HEK293 (cell line): ENCODE results near the gene TWSG1.

Experiments
- CTCF ChIA-PET: fragments of 350-600 bp; formaldehyde crosslinking; extraction: SDS; loops from one replicate; lab custom pipeline; 2021; ENCODE audit warnings: antibody characterized with exemption; lab: Yijun Ruan, JAX
- POLR2A ChIA-PET: fragments of 300-600 bp; formaldehyde crosslinking; extraction: SDS; loops from one replicate; lab custom pipeline; 2020; ENCODE audit warnings: antibody characterized with exemption, inconsistent platforms; lab: Yijun Ruan, JAX
- H3K27ac ChIP-seq: fragments of 200-500 bp; sonication (Bioruptor generic); 2 replicates; pipeline ENCODE4 v1.5.1; 2014; ENCODE audit warnings: low read depth, low read length, control low read depth, inconsistent platforms; ENCODE audit errors: extremely low read depth
- H3K36me3 ChIP-seq, 2 experiments: fragments of 200-500 bp in 1 of 2; sonication (Bioruptor generic) in 1 of 2; 1 replicate in 1 of 2; 2 replicates in 1 of 2; pipeline ENCODE4 v1.5.1; 2014 to 2017; ENCODE audit warnings: inconsistent platforms in 2 of 2, low read length in 2 of 2; ENCODE audit not compliant: control insufficient read depth in 2 of 2, insufficient read depth in 1 of 2
- H3K4me1 ChIP-seq: fragments of 200-500 bp; sonication (Bioruptor generic); 2 replicates; pipeline ENCODE4 v1.5.1; 2014; ENCODE audit warnings: mild to moderate bottlenecking, low read length, inconsistent platforms; ENCODE audit not compliant: control insufficient read depth, insufficient read depth
- H3K4me3 ChIP-seq: 2 replicates; pipeline ENCODE4 v1.5.1; 2011; ENCODE audit warnings: low read depth, mild to moderate bottlenecking, control low read depth, low read length, moderate library complexity
- H3K9me3 ChIP-seq: fragments of 200-500 bp; sonication (Bioruptor generic); 2 replicates; pipeline ENCODE4 v1.5.1; 2014; ENCODE audit warnings: low read depth, low read length, inconsistent platforms; ENCODE audit not compliant: control insufficient read depth, insufficient read depth
- AEBP2 ChIP-seq: fragments of 450-650 bp; formaldehyde crosslinking; IDR thresholded peaks from 2 replicates; pipeline ENCODE4 v1.5.1; 2016; ENCODE audit warnings: missing biosample characterization, missing genetic modification characterization, borderline replicate concordance
- GFI1B ChIP-seq: fragments of 450-650 bp; formaldehyde crosslinking; IDR thresholded peaks from 2 replicates; pipeline ENCODE4 v1.5.1; 2016; ENCODE audit warnings: missing biosample characterization, missing genetic modification characterization
- IKZF3 ChIP-seq: fragments of 450-650 bp; IDR thresholded peaks from 2 replicates; pipeline ENCODE4 v1.5.0; 2018; ENCODE audit warnings: missing biosample characterization, mild to moderate bottlenecking, missing genetic modification characterization, moderate library complexity
- KLF7 ChIP-seq: fragments of 450-650 bp; formaldehyde crosslinking; IDR thresholded peaks from 2 replicates; pipeline ENCODE4 v1.5.1; 2016; ENCODE audit warnings: missing biosample characterization, missing genetic modification characterization, borderline replicate concordance
- PRDM10 ChIP-seq: fragments of 450-650 bp; formaldehyde crosslinking; IDR thresholded peaks from 2 replicates; pipeline ENCODE4 v1.5.1; 2016; ENCODE audit warnings: missing biosample characterization, missing genetic modification characterization
- YY1 ChIP-seq: fragments of 450-650 bp; formaldehyde crosslinking; IDR thresholded peaks from 2 replicates; pipeline ENCODE4 v1.5.1; 2018; ENCODE audit warnings: missing biosample characterization, missing genetic modification characterization
- ZBTB20 ChIP-seq: fragments of 450-650 bp; formaldehyde crosslinking; IDR thresholded peaks from 2 replicates; pipeline ENCODE4 v1.5.1; 2016; ENCODE audit warnings: missing biosample characterization, missing genetic modification characterization
- ZBTB49 ChIP-seq: fragments of 450-650 bp; formaldehyde crosslinking; IDR thresholded peaks from 2 replicates; pipeline ENCODE4 v1.5.1; 2016; ENCODE audit warnings: missing biosample characterization, missing genetic modification characterization, low read depth
- ZNF140 ChIP-seq: fragments of 450-650 bp; formaldehyde crosslinking; IDR thresholded peaks from 2 replicates; pipeline ENCODE4 v1.5.1; 2016; ENCODE audit warnings: missing biosample characterization, missing genetic modification characterization
- ZNF211 ChIP-seq: fragments of 450-650 bp; formaldehyde crosslinking; IDR thresholded peaks from 2 replicates; pipeline ENCODE4 v1.5.1; 2016; ENCODE audit warnings: low read depth, missing biosample characterization, missing genetic modification characterization
- ZNF223 ChIP-seq: fragments of 450-650 bp; formaldehyde crosslinking; IDR thresholded peaks from 2 replicates; pipeline ENCODE4 v1.5.1; 2016; ENCODE audit warnings: missing biosample characterization, missing genetic modification characterization
- ZNF23 ChIP-seq: fragments of 450-650 bp; formaldehyde crosslinking; IDR thresholded peaks from 2 replicates; pipeline ENCODE4 v1.5.1; 2016; ENCODE audit warnings: missing biosample characterization, missing genetic modification characterization, borderline replicate concordance
- ZNF366 ChIP-seq: fragments of 450-650 bp; formaldehyde crosslinking; conservative IDR thresholded peaks from 2 replicates; pipeline ENCODE4 v1.5.1; 2016; ENCODE audit warnings: missing biosample characterization, missing genetic modification characterization
- ZNF394 ChIP-seq: fragments of 450-650 bp; formaldehyde crosslinking; IDR thresholded peaks from 2 replicates; pipeline ENCODE4 v1.5.1; 2016; ENCODE audit warnings: missing biosample characterization, missing genetic modification characterization, mild to moderate bottlenecking, moderate library complexity, borderline replicate concordance
- ZNF521 ChIP-seq: fragments of 450-650 bp; formaldehyde crosslinking; IDR thresholded peaks from 2 replicates; pipeline ENCODE4 v1.5.1; 2017; ENCODE audit warnings: missing biosample characterization, mild to moderate bottlenecking, missing genetic modification characterization
- ZNF624 ChIP-seq: fragments of 450-650 bp; formaldehyde crosslinking; IDR thresholded peaks from 2 replicates; pipeline ENCODE4 v1.5.1; 2017; ENCODE audit warnings: missing biosample characterization, missing genetic modification characterization
- ZNF658 ChIP-seq: fragments of 450-650 bp; formaldehyde crosslinking; IDR thresholded peaks from 2 replicates; pipeline ENCODE4; 2016; ENCODE audit warnings: missing biosample characterization, missing genetic modification characterization
- ZNF664 ChIP-seq: fragments of 450-650 bp; formaldehyde crosslinking; IDR thresholded peaks from 2 replicates; pipeline ENCODE4 v1.5.1; 2016; ENCODE audit warnings: missing biosample characterization, missing genetic modification characterization
- ZNF792 ChIP-seq: fragments of 450-650 bp; formaldehyde crosslinking; IDR thresholded peaks from 2 replicates; pipeline ENCODE4 v1.5.1; 2016; ENCODE audit warnings: missing biosample characterization, missing genetic modification characterization
- ZSCAN23 ChIP-seq: fragments of 450-650 bp; formaldehyde crosslinking; IDR thresholded peaks from 2 replicates; pipeline ENCODE4 v1.5.1; 2016; ENCODE audit warnings: missing biosample characterization, missing genetic modification characterization
- ZXDB ChIP-seq: fragments of 450-650 bp; formaldehyde crosslinking; IDR thresholded peaks from 2 replicates; pipeline ENCODE4 v1.5.1; 2016; ENCODE audit warnings: missing biosample characterization, missing genetic modification characterization
- TF ChIP-seq, protein P1 (sequence below): fragments of 450-650 bp; formaldehyde crosslinking; IDR thresholded peaks from 2 replicates; pipeline ENCODE4 v1.5.1; 2016; ENCODE audit warnings: missing biosample characterization, missing genetic modification characterization
- TF ChIP-seq, protein P2 (sequence below): fragments of 450-650 bp; formaldehyde crosslinking; IDR thresholded peaks from 2 replicates; pipeline ENCODE4 v1.5.1; 2016; ENCODE audit warnings: missing biosample characterization, missing genetic modification characterization

TWSG1 gene

GRCh38 chr18:9330419-9330818 lies 4.2 kb upstream of the TWSG1 start:
- H3K4me3 ChIP-seq, result no peak overlapping the region
- no peaks in the 10 kb centered on the region for H3K4me1 ChIP-seq
- TF ChIP-seq AEBP2 (tag by site-specific recombination) (no peak), ZNF521 (tag by site-specific recombination) (no peak), ZNF394 (no peak), ZBTB20 (tag by site-specific recombination) (no peak), ZBTB49 (no peak), ZNF624 (tag by site-specific recombination) (no peak), ZXDB (tag by site-specific recombination) (no peak), ZNF211 (tag by site-specific recombination) (no peak), ZNF140 (tag by site-specific recombination) (no peak), ZNF664 (tag by site-specific recombination) (no peak), YY1 (tag by site-specific recombination) (no peak), ZNF658 (tag by site-specific recombination) (no peak)
- H3K9me3 ChIP-seq, result no peaks in the 10 kb centered on the region
- ChIA-PET POLR2A (no interaction called here), CTCF (interaction anchor here (0.7 to 1.0 kb wide), 2 partner anchors 8 to 187 kb away, joined by 3 read pairs; no protein-coding TSS in a partner anchor)
- no peaks in the 10 kb centered on the region for H3K36me3 ChIP-seq
- no peak overlapping the region for H3K27ac ChIP-seq

DNA sequence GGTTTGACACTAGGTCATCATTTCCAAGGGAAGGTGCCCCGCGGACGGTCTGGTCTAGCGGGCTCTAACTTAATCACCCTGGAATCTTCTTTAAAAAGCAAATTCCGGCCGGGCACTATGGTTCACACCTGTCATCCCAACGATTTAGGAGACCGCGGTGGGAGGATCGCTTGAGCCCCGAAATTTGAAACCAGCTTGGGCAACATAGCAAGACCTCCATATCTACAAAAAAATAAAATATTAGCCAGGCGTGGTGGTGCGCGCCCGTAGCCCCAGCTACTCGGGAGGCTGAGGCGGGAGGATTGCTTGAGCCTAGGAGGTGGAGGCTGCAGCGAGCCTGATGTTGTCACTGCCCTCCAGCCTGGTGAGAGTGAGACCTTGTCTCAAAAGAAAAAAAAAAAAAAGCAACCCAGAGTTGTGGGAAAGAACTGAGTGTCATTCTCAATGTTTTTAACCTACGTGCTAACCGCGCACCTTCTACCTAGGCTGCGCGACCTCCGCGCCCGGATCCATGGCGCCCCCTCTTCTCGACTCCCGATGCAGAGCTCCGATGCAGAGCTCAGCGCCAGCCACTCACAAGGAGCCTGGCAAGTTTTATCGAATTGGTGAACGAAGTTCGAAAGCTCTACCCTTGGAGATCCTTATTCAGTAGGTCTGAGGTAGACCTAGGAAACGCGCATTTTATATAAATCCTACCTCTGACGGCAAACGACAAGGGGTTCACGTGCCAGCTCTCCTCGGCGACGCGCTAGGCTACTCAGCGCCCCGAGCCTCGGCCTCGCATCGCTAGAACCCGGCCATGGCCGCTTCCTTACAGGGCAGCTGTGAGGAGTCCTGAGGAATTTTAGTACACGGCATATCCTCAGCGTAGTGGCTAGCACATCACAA lies 888 bp upstream of the TWSG1 start:
- Histone ChIP-seq H3K4me1 (no peaks in the 10 kb centered on the region), H3K36me3 (peaks cover 3 to 18% of the 10 kb centered on the region in 2 experiments), H3K27ac (no peak overlapping the region), H3K4me3 (peak overlapping the region; percentile 52), H3K9me3 (no peaks in the 10 kb centered on the region)
- ChIA-PET CTCF (interaction anchor here (0.5 to 1.4 kb wide), 4 partner anchors 247 to 712 kb away, joined by 3 to 5 read pairs (median 4); no protein-coding TSS in a partner anchor), POLR2A (interaction anchor here (0.6 to 2.2 kb wide), 20 partner anchors 9 to 733 kb away, joined by 3 to 10 read pairs (median 3); partner anchors contain the start of genes RALBP1 and VAPA)
- TF ChIP-seq ZNF792 (tag by site-specific recombination), result 0 out of 2 replicates have a peak, but pooled peaks have one; percentile 28
- no peak for TF ChIP-seq ZNF366 (tag by site-specific recombination)
- TF ChIP-seq IKZF3, result no peak
- TF ChIP-seq, protein P1, sequence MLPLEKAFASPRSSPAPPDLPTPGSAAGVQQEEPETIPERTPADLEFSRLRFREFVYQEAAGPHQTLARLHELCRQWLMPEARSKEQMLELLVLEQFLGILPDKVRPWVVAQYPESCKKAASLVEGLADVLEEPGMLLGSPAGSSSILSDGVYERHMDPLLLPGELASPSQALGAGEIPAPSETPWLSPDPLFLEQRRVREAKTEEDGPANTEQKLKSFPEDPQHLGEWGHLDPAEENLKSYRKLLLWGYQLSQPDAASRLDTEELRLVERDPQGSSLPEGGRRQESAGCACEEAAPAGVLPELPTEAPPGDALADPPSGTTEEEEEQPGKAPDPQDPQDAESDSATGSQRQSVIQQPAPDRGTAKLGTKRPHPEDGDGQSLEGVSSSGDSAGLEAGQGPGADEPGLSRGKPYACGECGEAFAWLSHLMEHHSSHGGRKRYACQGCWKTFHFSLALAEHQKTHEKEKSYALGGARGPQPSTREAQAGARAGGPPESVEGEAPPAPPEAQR, result 0 out of 2 replicates have a peak, but pooled peaks have one; percentile 11
- TF ChIP-seq ZNF223 (tag by site-specific recombination), result no peak
- TF ChIP-seq GFI1B, result no peak
- no peak; the same call in 1 of the 2 replicates for TF ChIP-seq KLF7 (tag by site-specific recombination)
- TF ChIP-seq ZXDB (tag by site-specific recombination), result 0 out of 2 replicates have a peak, but pooled peaks have one; percentile 43
- no peak for TF ChIP-seq ZSCAN23 (tag by site-specific recombination)
- TF ChIP-seq PRDM10 (tag by site-specific recombination), result peak; percentile 93
- TF ChIP-seq, protein P2, sequence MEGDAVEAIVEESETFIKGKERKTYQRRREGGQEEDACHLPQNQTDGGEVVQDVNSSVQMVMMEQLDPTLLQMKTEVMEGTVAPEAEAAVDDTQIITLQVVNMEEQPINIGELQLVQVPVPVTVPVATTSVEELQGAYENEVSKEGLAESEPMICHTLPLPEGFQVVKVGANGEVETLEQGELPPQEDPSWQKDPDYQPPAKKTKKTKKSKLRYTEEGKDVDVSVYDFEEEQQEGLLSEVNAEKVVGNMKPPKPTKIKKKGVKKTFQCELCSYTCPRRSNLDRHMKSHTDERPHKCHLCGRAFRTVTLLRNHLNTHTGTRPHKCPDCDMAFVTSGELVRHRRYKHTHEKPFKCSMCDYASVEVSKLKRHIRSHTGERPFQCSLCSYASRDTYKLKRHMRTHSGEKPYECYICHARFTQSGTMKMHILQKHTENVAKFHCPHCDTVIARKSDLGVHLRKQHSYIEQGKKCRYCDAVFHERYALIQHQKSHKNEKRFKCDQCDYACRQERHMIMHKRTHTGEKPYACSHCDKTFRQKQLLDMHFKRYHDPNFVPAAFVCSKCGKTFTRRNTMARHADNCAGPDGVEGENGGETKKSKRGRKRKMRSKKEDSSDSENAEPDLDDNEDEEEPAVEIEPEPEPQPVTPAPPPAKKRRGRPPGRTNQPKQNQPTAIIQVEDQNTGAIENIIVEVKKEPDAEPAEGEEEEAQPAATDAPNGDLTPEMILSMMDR (tag by site-specific recombination), result peak; percentile 31; the same call in 1 of the 2 replicates
- no peak for TF ChIP-seq ZNF23 (tag by site-specific recombination)
